ENCODE measurements around the gene SAP30L. TPM values are rescaled to one million over a fixed set of nuclear protein-coding genes. Genes with fewer than 3 reads are reported as not detected.

SAP30L gene
- 15.8 and 16.2 TPM in 2 replicates for total RNA-seq (2014; rRNA removed; shearing (Covaris generic))

GRCh38 chr5:154445422-154446194, at the start of gene SAP30L:
SAP30L (plus strand) TSS chr5:154445997; CDS start chr5:154446605, 608 bp downstream.
- peak; percentile 96 for DNase-seq (ENCODE audit: low read depth)

- DNase-seq (ENCODE audit: low read depth), result no peak
Measured at GRCh38 chr5:154396128-154396527, 49.7 kb upstream of the SAP30L start.

- DNase-seq (ENCODE audit: low read depth), result peak; percentile 19
Measured at GRCh38 chr5:154397652-154398406, 48.0 kb upstream of the SAP30L start.

- DNase-seq (ENCODE audit: low read depth), result no peak
Measured at GRCh38 chr5:154400678-154401077, 45.1 kb upstream of the SAP30L start.

- no peak for DNase-seq (ENCODE audit: low read depth)
Measured at GRCh38 chr5:154401355-154401754, 44.4 kb upstream of the SAP30L start.

- no peak for DNase-seq (ENCODE audit: low read depth)
Measured at GRCh38 chr5:154401931-154402330, 43.9 kb upstream of the SAP30L start.

- no peak for DNase-seq (ENCODE audit: low read depth)
Measured at GRCh38 chr5:154402611-154403010, 43.2 kb upstream of the SAP30L start.

GRCh38 chr5:154403234-154403633, 42.6 kb upstream of the SAP30L start:
- DNase-seq (ENCODE audit: low read depth), result peak; percentile 29

- no peak for DNase-seq (ENCODE audit: low read depth)
Measured at GRCh38 chr5:154403776-154404387, 41.9 kb upstream of the SAP30L start.

GRCh38 chr5:154405078-154405792, 40.6 kb upstream of the SAP30L start:
- peak; percentile 90 for DNase-seq (ENCODE audit: low read depth)

GRCh38 chr5:154406231-154406630, 39.6 kb upstream of the SAP30L start:
- DNase-seq (ENCODE audit: low read depth), result peak; percentile 92

- no peak for DNase-seq (ENCODE audit: low read depth)
Measured at GRCh38 chr5:154406826-154407225, 39.0 kb upstream of the SAP30L start.

- no peak for DNase-seq (ENCODE audit: low read depth)
Measured at GRCh38 chr5:154408811-154409210, 37.0 kb upstream of the SAP30L start.

GRCh38 chr5:154409230-154409840, 36.5 kb upstream of the SAP30L start:
- no peak for DNase-seq (ENCODE audit: low read depth)

GRCh38 chr5:154410008-154410407, 35.8 kb upstream of the SAP30L start:
- no peak for DNase-seq (ENCODE audit: low read depth)

- DNase-seq (ENCODE audit: low read depth), result no peak
Measured at GRCh38 chr5:154410786-154411185, 35.0 kb upstream of the SAP30L start.

- no peak for DNase-seq (ENCODE audit: low read depth)
Measured at GRCh38 chr5:154411338-154411737, 34.5 kb upstream of the SAP30L start.

- no peak for DNase-seq (ENCODE audit: low read depth)
Measured at GRCh38 chr5:154412316-154412715, 33.5 kb upstream of the SAP30L start.

GRCh38 chr5:154412925-154413324, 32.9 kb upstream of the SAP30L start:
- no peak for DNase-seq (ENCODE audit: low read depth)

GRCh38 chr5:154415114-154415513, 30.7 kb upstream of the SAP30L start:
- no peak for DNase-seq (ENCODE audit: low read depth)

GRCh38 chr5:154418344-154418820, 27.4 kb upstream of the SAP30L start:
- DNase-seq (ENCODE audit: low read depth), result no peak
